GM12878 (cell line): Measurements from ENCODE around the gene ACADM. TPM values are rescaled to one million over a fixed set of nuclear protein-coding genes. Genes with fewer than 3 reads are reported as not detected.

Source experiments
- ATAC-seq: fragments of 200-7000 bp; cut with Tn5 transposase; 3 replicates; pipeline ENCODE4 v1.9.1; 2020; ENCODE audit warnings: mild to moderate bottlenecking, moderate library complexity
- BruUV-seq: library from RNA; stranded (reverse); fragments of 400-500 nt; replicated peaks from 2 replicates; lab custom pipeline; 2021; lab: Mats Ljungman, UMichigan
- CTCF ChIA-PET: fragments of 300-600 bp; sonication (Branson Sonifier 250); formaldehyde crosslinking; extraction: SDS; loops from one replicate; lab custom pipeline; 2021; ENCODE audit warnings: inconsistent platforms; lab: Yijun Ruan, JAX
- POLR2A ChIA-PET: fragments of 350-600 bp; formaldehyde crosslinking; extraction: SDS; loops from one replicate; lab custom pipeline; 2021; ENCODE audit warnings: inconsistent platforms; lab: Charles Lee
- RAD21 ChIA-PET: fragments of 300-600 bp; sonication (Branson Sonifier 250); formaldehyde crosslinking; loops from one replicate; lab custom pipeline; 2023; ENCODE audit warnings: antibody characterized with exemption; ENCODE audit not compliant: unreplicated experiment; lab: Charles Lee
- SMC1A ChIA-PET: fragments of 300-600 bp; sonication (Branson Sonifier 250); formaldehyde crosslinking; loops from one replicate; lab custom pipeline; 2023; ENCODE audit not compliant: unreplicated experiment, uncharacterized antibody; lab: Charles Lee
- DNase-seq: peaks from one replicate; pipeline ENCODE4 v3.0.0-alpha.2; 2011; ENCODE audit warnings: low read depth, low spot score
- FAIRE-seq: peaks from 3 replicates; lab custom pipeline; 2011; peaks lifted over from hg19 to GRCh38; lab: Jason Lieb, UNC
- H2AFZ ChIP-seq: 2 replicates; pipeline ENCODE4 v1.6.0; 2011; ENCODE audit warnings: low read depth, low read length, control low read depth; ENCODE audit not compliant: control insufficient read depth
- H3K27ac ChIP-seq: 2 replicates; pipeline ENCODE4 v1.5.1; 2011; ENCODE audit warnings: control low read depth; ENCODE audit not compliant: control insufficient read depth, insufficient read depth
- H3K27me3 ChIP-seq, 2 experiments: replicated peaks in 1 of 2; 2 replicates each; pipeline versions ENCODE4 v1.6.0 to v1.6.1; 2011; ENCODE audit warnings: low read length in 1 of 2; ENCODE audit not compliant: control insufficient read depth in 2 of 2, insufficient read depth in 2 of 2
- H3K36me3 ChIP-seq, 2 experiments: 2 replicates each; pipeline ENCODE4 v1.5.1; 2011; ENCODE audit warnings: low read length in 1 of 2; ENCODE audit not compliant: control insufficient read depth in 2 of 2, insufficient read depth in 2 of 2
- H3K4me1 ChIP-seq: 2 replicates; pipeline ENCODE4 v1.6.1; 2011; ENCODE audit warnings: mild to moderate bottlenecking, low read length, moderate library complexity, mixed read lengths; ENCODE audit not compliant: control insufficient read depth, insufficient read depth
- H3K4me2 ChIP-seq: 2 replicates; pipeline ENCODE4 v1.6.0; 2011; ENCODE audit warnings: control low read depth; ENCODE audit not compliant: control insufficient read depth, insufficient read depth
- H3K4me3 ChIP-seq: fragments of 200-600 bp; sonication (generic); 2 replicates; pipeline ENCODE4 v1.5.1; 2016
- H3K79me2 ChIP-seq: 2 replicates; pipeline ENCODE4 v1.6.0; 2011; ENCODE audit warnings: low read length; ENCODE audit not compliant: control insufficient read depth, insufficient read depth
- H3K9ac ChIP-seq: 2 replicates; pipeline ENCODE4 v1.8.0; 2011; ENCODE audit warnings: low read length, control low read depth, mixed read lengths; ENCODE audit not compliant: control insufficient read depth, insufficient read depth
- H3K9me3 ChIP-seq: replicated peaks from 3 replicates; pipeline ENCODE4 v1.5.1; 2011; ENCODE audit warnings: mild to moderate bottlenecking, low read length; ENCODE audit not compliant: control insufficient read depth, insufficient read depth
- H4K20me1 ChIP-seq: 2 replicates; pipeline ENCODE4 v1.6.0; 2011; ENCODE audit not compliant: control insufficient read depth, insufficient read depth
- BCL11A ChIP-seq: IDR thresholded peaks from 2 replicates; pipeline ENCODE4 v1.6.1; 2011; ENCODE audit warnings: low read depth, low read length
- BCL3 ChIP-seq: IDR thresholded peaks from 2 replicates; pipeline ENCODE4 v1.6.1; 2011; ENCODE audit warnings: borderline replicate concordance, low read depth, mild to moderate bottlenecking, moderate library complexity, low read length; ENCODE audit not compliant: insufficient read depth, poor library complexity, severe bottlenecking
- BCLAF1 ChIP-seq: fragments of 450-650 bp; IDR thresholded peaks from 2 replicates; pipeline ENCODE4 v1.6.1; 2017; ENCODE audit warnings: antibody characterized with exemption, mild to moderate bottlenecking, moderate library complexity
- GABPA ChIP-seq: IDR thresholded peaks from 2 replicates; pipeline ENCODE4 v1.6.1; 2014; ENCODE audit warnings: antibody characterized with exemption, low read depth, mild to moderate bottlenecking, inconsistent platforms
- IKZF1 ChIP-seq: fragments of 450-650 bp; conservative IDR thresholded peaks from 2 replicates; pipeline ENCODE4 v1.6.1; 2017; ENCODE audit warnings: antibody characterized with exemption, mild to moderate bottlenecking
- NR2C1 ChIP-seq: fragments of 450-650 bp; IDR thresholded peaks from 2 replicates; pipeline ENCODE4 v1.6.1; 2017; ENCODE audit warnings: antibody characterized with exemption, mild to moderate bottlenecking, moderate library complexity
- NR2F1 ChIP-seq: fragments of 450-650 bp; conservative IDR thresholded peaks from 2 replicates; pipeline ENCODE4 v1.6.1; 2017; ENCODE audit warnings: mild to moderate bottlenecking
- POLR2A ChIP-seq: IDR thresholded peaks from 2 replicates; pipeline ENCODE4 v1.6.1; 2011; ENCODE audit warnings: low read depth, mild to moderate bottlenecking, low read length
- TAF1 ChIP-seq: IDR thresholded peaks from 2 replicates; pipeline ENCODE4 v1.6.1; 2011; ENCODE audit warnings: mild to moderate bottlenecking, low read depth, low read length, borderline replicate concordance
- TARDBP ChIP-seq: IDR thresholded peaks from 2 replicates; pipeline ENCODE4 v1.6.1; 2016; ENCODE audit warnings: borderline replicate concordance
- ZBTB4 ChIP-seq: fragments of 450-650 bp; formaldehyde crosslinking; IDR thresholded peaks from 2 replicates; pipeline ENCODE4 v1.4.0; 2022; ENCODE audit warnings: mild to moderate bottlenecking, moderate library complexity
- ZZZ3 ChIP-seq: IDR thresholded peaks from 2 replicates; pipeline ENCODE4 v1.6.1; 2011; ENCODE audit warnings: low read depth; ENCODE audit not compliant: control insufficient read depth, insufficient read length
- WGBS: methylation state at CpG from one replicate; pipeline ENCODE4 v1.1.6; 2016; ENCODE audit warnings: low lambda C conversion rate; ENCODE audit not compliant: insufficient replicate concordance, insufficient coverage; ENCODE audit errors: missing lambda C conversion rate; 5-methylcytosine and 5-hydroxymethylcytosine counted together
- in situ Hi-C: fragments of 300-500 bp; cut with MboI; formaldehyde crosslinking; loops from 9 replicates; pipeline ENCODE4 v1.14.3; 2018; ENCODE audit warnings: mixed read lengths
- intact Hi-C: fragments of 100-400 bp; cut with micrococcal nuclease; formaldehyde crosslinking; loops from one replicate; pipeline ENCODE4 v1.14.2; 2022; ENCODE audit not compliant: unreplicated experiment
- polyA plus RNA-seq, 11 experiments: library from polyadenylated mRNA; depleted of rRNA in 4 of 11; unstranded in 6 of 11; stranded (reverse) in 5 of 11; fragments of >200 nt; fragmentation: Nextera tagmentation in 4 of 11; fragmentation: Illumina TruSeq in 1 of 11; extraction: Ambion mirVana in 4 of 11; extraction: Trizol in 1 of 11; gene quantifications; 1 replicate in 1 of 11; 2 replicates in 10 of 11; pipeline versions ENCODE4 v1.2.1 to v1.2.3, GENCODE V29; 2011 to 2016; ENCODE audit warnings: inconsistent platforms in 2 of 11, missing spikeins in 2 of 11, low read depth in 1 of 11
- total RNA-seq, 4 experiments: library from RNA; depleted of rRNA in 3 of 4; stranded (reverse); fragments of >200 nt in 3 of 4; fragmentation: Illumina TruSeq in 1 of 4; extraction: Trizol in 1 of 4; gene quantifications; 2 replicates each; pipeline versions ENCODE4 v1.2.1 to v1.2.3, GENCODE V29; 2013 to 2021

The ACADM gene
- total and polyA plus RNA-seq, 10 of the 15 experiments (the other 5 are each of a cell fraction or from before 2014, with no cell fraction given) = 119 to 245 (median 204) TPM

- ChIA-PET RAD21 (no interaction called here), POLR2A (no interaction called here), CTCF (interaction anchor here (1.2 kb wide), 1 partner anchor 9 kb away, joined by 3 read pairs; no protein-coding TSS in a partner anchor), SMC1A (interaction anchor here (0.7 kb wide), 1 partner anchor 64 kb away, joined by 3 read pairs; no protein-coding TSS in a partner anchor)
- peaks cover 3% of the 10 kb centered on the region; the same call in 1 of the 2 replicates for H4K20me1 ChIP-seq
- H3K27ac ChIP-seq = no peak within 1 kb of the TSS
- no peak within 1 kb of the TSS for H3K9ac ChIP-seq
- BruUV-seq = no TSS peak
- peaks cover 15% of the 10 kb centered on the region for H3K79me2 ChIP-seq
- H3K4me2 ChIP-seq = no peak within 1 kb of the TSS
- H3K4me1 ChIP-seq = no peaks in the 10 kb centered on the region
- no peak within 1 kb of the TSS for H2AFZ ChIP-seq
- H3K9me3 ChIP-seq = no peaks in the 10 kb centered on the region
- H3K4me3 ChIP-seq = no peak within 1 kb of the TSS
- 68% methylated on average over 34 of the region's 34 CpGs for WGBS
- no peak for FAIRE-seq
- intact Hi-C loops (no loop called here), in situ Hi-C loops (no loop called here)
- no peaks in the 10 kb centered on the region for H3K27me3 ChIP-seq
- DNase-seq = no peak
- peaks cover 4 to 28% of the 10 kb centered on the region in 2 experiments for H3K36me3 ChIP-seq
- peak; percentile 14 for ATAC-seq
- TF ChIP-seq NR2C1 = no peak
- TF ChIP-seq BCLAF1 = no peak
- no peak for TF ChIP-seq TAF1
- peak; percentile 70 for TF ChIP-seq BCL3
- TF ChIP-seq GABPA = no peak
- peak; percentile 86 for TF ChIP-seq POLR2A
- no peak for TF ChIP-seq ZZZ3
- TF ChIP-seq IKZF1 = no peak
- peak; percentile 51; the same call in 1 of the 2 replicates for TF ChIP-seq TARDBP
- no peak for TF ChIP-seq NR2F1
- TF ChIP-seq ZBTB4 (CRISPR knock-in tag) = no peak
- TF ChIP-seq BCL11A = no peak; the same call in 1 of the 2 replicates
These were observed 72.1 kb downstream of the ACADM start, which contains the start of gene MSH4 for GRCh38 chr1:75796376-75797272. TSS of gene MSH4 (plus strand) at chr1:75796882. CDS start at chr1:75796986, 104 bp downstream.
